GM21515 (cell line): Measurements from ENCODE around the gene PARP4.
"Not testable (repeated sequence)": the region's sequence is repeated elsewhere in the genome, so short reads cannot be mapped to it uniquely, and the experiment has no call there.

Experiments
- ATAC-seq: cut with Tn5 transposase; IDR thresholded peaks from one replicate; pipeline ENCODE4 v1.9.1; 2021; ENCODE audit not compliant: unreplicated experiment

The PARP4 gene

GRCh38 chr13:24512197-24512907 lies at the start of gene PARP4:
PARP4 (minus strand) TSS chr13:24512778; CDS start chr13:24503776, 9,002 bp downstream.
- ATAC-seq, result peak; percentile 72

- ATAC-seq, result not testable (repeated sequence)
Measured at GRCh38 chr13:24560579-24561187, 48.1 kb upstream of the PARP4 start.

- not testable (repeated sequence) for ATAC-seq
Measured at GRCh38 chr13:24559431-24560218, 47.0 kb upstream of the PARP4 start.

GRCh38 chr13:24557081-24557480 lies 44.5 kb upstream of the PARP4 start:
- ATAC-seq, result no peak

- not testable (repeated sequence) for ATAC-seq
Measured at GRCh38 chr13:24553892-24554291, 41.3 kb upstream of the PARP4 start.

- ATAC-seq, result not testable (repeated sequence)
Measured at GRCh38 chr13:24541476-24542352, 29.1 kb upstream of the PARP4 start.

- no peak for ATAC-seq
Measured at GRCh38 chr13:24541127-24541475, 28.5 kb upstream of the PARP4 start.

GRCh38 chr13:24540236-24541126 lies 27.9 kb upstream of the PARP4 start:
- no peak for ATAC-seq

GRCh38 chr13:24539500-24540165 lies 27.1 kb upstream of the PARP4 start:
- no peak for ATAC-seq

- no peak for ATAC-seq
Measured at GRCh38 chr13:24529478-24529877, 16.9 kb upstream of the PARP4 start.

GRCh38 chr13:24528816-24529398 lies 16.3 kb upstream of the PARP4 start:
- ATAC-seq, result no peak

GRCh38 chr13:24527266-24527775 lies 14.7 kb upstream of the PARP4 start:
- ATAC-seq, result no peak

GRCh38 chr13:24520733-24521132 lies 8.2 kb upstream of the PARP4 start:
- ATAC-seq, result no peak

GRCh38 chr13:24516919-24517318 lies 4.3 kb upstream of the PARP4 start:
- no peak for ATAC-seq

- no peak for ATAC-seq
Measured at GRCh38 chr13:24512908-24513213, 283 bp upstream of the PARP4 start.

GRCh38 chr13:24511816-24512196 lies 772 bp downstream of the PARP4 start:
- ATAC-seq, result peak; percentile 6

GRCh38 chr13:24511019-24511815 lies 1.4 kb downstream of the PARP4 start:
- peak; percentile 41 for ATAC-seq

GRCh38 chr13:24506698-24507335 lies 5.8 kb downstream of the PARP4 start:
- no peak for ATAC-seq
